ENCODE results near the gene PCBP3. TPM values are rescaled to one million over a fixed set of nuclear protein-coding genes. Genes with fewer than 3 reads are reported as not detected.
A peak's percentile ranks its signal among the peaks of the same experiment; 100 is the strongest.

PCBP3 gene
- total RNA-seq, 1 experiment from 2014 or later: 10.9 TPM

GRCh38 chr21:45846373-45847160, 203.0 kb downstream of the PCBP3 start:
- Histone ChIP-seq H3K4me1 (ENCODE audit: insufficient read depth, low read length) (peaks cover 5% of the 10 kb centered on the region; the same call in 1 of the 2 replicates), H3K9me3 (ENCODE audit: control insufficient read depth, low read depth, low read length) (no peaks in the 10 kb centered on the region), H2BK15ac (ENCODE audit: low read depth, low read length) (no peak overlapping the region), H3K9ac (ENCODE audit: extremely low read depth, insufficient read length, low read length) (no peak overlapping the region), H3K18ac (ENCODE audit: insufficient read length, low read depth, low read length) (no peak overlapping the region), H2AFZ (ENCODE audit: low read length) (no peak overlapping the region), H4K5ac (ENCODE audit: insufficient read length, low read depth, low read length) (no peak overlapping the region), H3K4me2 (ENCODE audit: insufficient read depth, insufficient read length, low read length) (no peak overlapping the region), H3K23ac (ENCODE audit: insufficient read length, low read depth, low read length) (no peak overlapping the region), H2AK5ac (ENCODE audit: insufficient read length, low read length) (no peak overlapping the region), H3K27me3 (ENCODE audit: insufficient read depth, low read length) (no peaks in the 10 kb centered on the region), H3K79me2 (ENCODE audit: insufficient read depth, low read length) (no peaks in the 10 kb centered on the region), H2BK5ac (ENCODE audit: insufficient read length, low read length) (no peak overlapping the region), H3K27ac (ENCODE audit: insufficient read length, low read depth, low read length) (no peak overlapping the region), H2BK12ac (ENCODE audit: insufficient read length, low read depth, low read length) (no peak overlapping the region), H2BK120ac (ENCODE audit: low read depth, low read length, poor library complexity, severe bottlenecking) (no peak overlapping the region), H2BK20ac (ENCODE audit: low read depth, low read length, poor library complexity, severe bottlenecking) (no peak overlapping the region), H4K91ac (ENCODE audit: insufficient read length, low read depth, low read length) (no peak overlapping the region), H3K79me1 (ENCODE audit: insufficient read depth, low read depth, low read length, poor library complexity, severe bottlenecking) (no peaks in the 10 kb centered on the region), H3K56ac (ENCODE audit: insufficient read length, low read depth, low read length) (no peak overlapping the region), H3K4ac (ENCODE audit: low read depth, low read length) (no peak overlapping the region), H4K8ac (replicated peaks; ENCODE audit: insufficient read length, low read depth, low read length) (no peak overlapping the region), H3T11ph (ENCODE audit: low read length) (no peak overlapping the region), H3K23me2 (ENCODE audit: insufficient read length, low read depth, low read length, poor library complexity, severe bottlenecking) (no peaks in the 10 kb centered on the region), H4K20me1 (ENCODE audit: control insufficient read depth, insufficient read depth, insufficient read length) (no peaks in the 10 kb centered on the region), H3K14ac (ENCODE audit: insufficient read depth, low read length) (peak overlapping the region; percentile 72; the same call in 1 of the 2 replicates)
- Mint-ChIP-seq H3K27ac (peak overlapping the region in 1 of 3 experiments; percentile 25; a peak in 2 of 7 replicates), H3K36me3 (ENCODE audit: insufficient read depth in 1 of 3, low read depth in 3 of 3) (peaks cover 0 to 5% (median 3%) of the 10 kb centered on the region in 3 experiments; a peak in 5 of 7 replicates), H3K4me3 (no peak overlapping the region), H3K4me1 (peaks cover 5 to 6% of the 10 kb centered on the region in 2 experiments; a peak in 3 of 4 replicates), H3K27me3 (ENCODE audit: low read depth) (peaks cover 2% of the 10 kb centered on the region; the same call in 1 of the 2 replicates), H3K9me3 (peaks cover 4 to 5% of the 10 kb centered on the region in 2 experiments)
- no peak for TF ChIP-seq CTCF (conservative IDR thresholded peaks at IDR 0.05)
- DNase-seq: peak; percentile 20
- no CpG with 5 or more reads among the region's 8 CpGs for WGBS (ENCODE audit: extremely low coverage, insufficient read length, low lambda C conversion rate)
